Peyer's patch (tissue), 4 donors: ENCODE results near the gene CA5A.

Experiments used
- POLR2A ChIP-seq, 2 donors: fragments of 450-650 bp; IDR thresholded peaks; one replicate each; pipeline ENCODE4 v1.5.1; 2017; ENCODE audit warnings: antibody characterized with exemption in 2 of 2, mild to moderate bottlenecking in 2 of 2, moderate library complexity in 2 of 2
- TF ChIP-seq, protein P1 (sequence below), 6 experiments: fragments of 450-650 bp in 4 of 6; fragments of 200-600 bp in 2 of 6; sonication (generic) in 1 of 6; IDR thresholded peaks; one replicate each; pipeline ENCODE4 v1.5.1; 2017 to 2019; ENCODE audit warnings: antibody characterized with exemption in 6 of 6, mild to moderate bottlenecking in 3 of 6, moderate library complexity in 1 of 6

DNA sequence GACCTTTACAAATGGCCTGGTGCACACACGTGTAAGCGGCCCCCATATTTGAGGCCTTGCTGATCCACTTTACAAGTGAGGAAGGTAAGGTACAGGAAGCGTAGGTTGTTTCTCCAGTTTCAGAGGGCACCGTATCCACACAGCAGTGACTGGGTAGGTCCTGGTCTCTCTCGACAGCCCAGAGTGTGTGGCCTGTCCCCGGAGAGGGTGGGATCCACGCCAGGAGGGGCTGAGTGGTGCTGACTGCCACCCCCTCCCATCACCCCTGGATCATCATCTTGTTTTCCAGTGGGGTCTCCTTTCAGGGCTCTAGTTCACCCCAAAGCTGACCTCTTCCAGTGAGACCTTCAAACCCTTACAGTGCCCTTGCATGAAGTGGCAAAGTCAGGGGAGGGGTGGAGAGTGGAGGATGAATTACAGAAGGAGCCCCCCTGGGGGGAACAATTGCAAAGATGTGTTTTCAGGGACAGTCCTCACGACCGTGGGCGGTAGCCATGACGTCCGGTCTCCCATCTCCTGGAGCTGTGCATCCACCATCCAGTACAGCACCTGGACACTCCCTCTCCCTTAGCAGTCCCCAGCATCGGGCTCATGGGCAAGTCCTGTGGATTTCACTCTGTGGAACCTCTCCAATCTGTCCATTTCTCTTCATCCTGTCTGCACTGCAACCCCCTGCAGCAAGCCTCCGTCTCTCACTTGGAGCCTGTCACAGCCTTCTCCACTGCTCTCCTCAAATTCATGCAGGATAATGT, 10.4 kb upstream of the CA5A start:
- TF ChIP-seq, protein P1, sequence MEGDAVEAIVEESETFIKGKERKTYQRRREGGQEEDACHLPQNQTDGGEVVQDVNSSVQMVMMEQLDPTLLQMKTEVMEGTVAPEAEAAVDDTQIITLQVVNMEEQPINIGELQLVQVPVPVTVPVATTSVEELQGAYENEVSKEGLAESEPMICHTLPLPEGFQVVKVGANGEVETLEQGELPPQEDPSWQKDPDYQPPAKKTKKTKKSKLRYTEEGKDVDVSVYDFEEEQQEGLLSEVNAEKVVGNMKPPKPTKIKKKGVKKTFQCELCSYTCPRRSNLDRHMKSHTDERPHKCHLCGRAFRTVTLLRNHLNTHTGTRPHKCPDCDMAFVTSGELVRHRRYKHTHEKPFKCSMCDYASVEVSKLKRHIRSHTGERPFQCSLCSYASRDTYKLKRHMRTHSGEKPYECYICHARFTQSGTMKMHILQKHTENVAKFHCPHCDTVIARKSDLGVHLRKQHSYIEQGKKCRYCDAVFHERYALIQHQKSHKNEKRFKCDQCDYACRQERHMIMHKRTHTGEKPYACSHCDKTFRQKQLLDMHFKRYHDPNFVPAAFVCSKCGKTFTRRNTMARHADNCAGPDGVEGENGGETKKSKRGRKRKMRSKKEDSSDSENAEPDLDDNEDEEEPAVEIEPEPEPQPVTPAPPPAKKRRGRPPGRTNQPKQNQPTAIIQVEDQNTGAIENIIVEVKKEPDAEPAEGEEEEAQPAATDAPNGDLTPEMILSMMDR (IDR thresholded peaks at IDR 0.05), result no peak
- no peak for TF ChIP-seq POLR2A (IDR thresholded peaks at IDR 0.05)
